ENCODE results near the gene DISC1. TPM values are rescaled to one million over a fixed set of nuclear protein-coding genes. Genes with fewer than 3 reads are reported as not detected.

The DISC1 gene
- total RNA-seq, 1 experiment from 2014 or later = 0.36 TPM

DNA sequence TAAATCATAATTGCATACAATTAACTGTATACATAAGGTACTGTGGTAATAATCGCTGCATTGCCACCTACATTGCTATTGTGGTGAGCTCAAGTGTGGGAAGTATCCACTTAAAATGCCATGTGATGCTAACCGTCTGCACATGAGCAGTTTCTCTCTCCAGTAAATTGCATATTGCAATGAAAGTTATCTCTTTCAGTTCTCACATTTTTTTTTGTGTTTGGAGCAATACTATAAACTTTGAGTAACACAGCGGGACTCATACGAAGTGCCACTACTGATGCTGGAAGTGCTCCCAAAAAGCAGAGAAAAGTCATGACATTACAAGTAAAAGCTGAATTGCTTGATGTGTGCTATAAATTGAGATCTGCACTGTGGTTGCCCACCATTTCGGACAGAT lies 38.5 kb downstream of the DISC1 start:
- no peak for DNase-seq (ENCODE audit: low read depth, low spot score)
- no peak overlapping the region for H3K27ac ChIP-seq (ENCODE audit: low read length)
- in situ Hi-C loops (cut with HindIII; ENCODE audit: low pct_unique_long_range_greater_than_20kb, low sequenced_read_pairs) (no loop called here), intact Hi-C loops (cut with micrococcal nuclease; ENCODE audit: unreplicated experiment) (no loop called here)
- no peaks in the 10 kb centered on the region for H3K9me3 ChIP-seq (ENCODE audit: control insufficient read depth, insufficient read depth, low read depth, low read length)
- no peaks in the 10 kb centered on the region for H3K27me3 ChIP-seq (ENCODE audit: control insufficient read depth, insufficient read depth, low read length)
- POLR2A ChIA-PET = no interaction called here
- no peaks in the 10 kb centered on the region for H3K4me1 ChIP-seq (ENCODE audit: control insufficient read depth, insufficient read depth, low read length)
- CTCF ChIA-PET = interaction anchor here (0.6 kb wide), 1 partner anchor 381 kb away, joined by 5 read pairs; no protein-coding TSS in a partner anchor
- TF ChIP-seq, protein P1, sequence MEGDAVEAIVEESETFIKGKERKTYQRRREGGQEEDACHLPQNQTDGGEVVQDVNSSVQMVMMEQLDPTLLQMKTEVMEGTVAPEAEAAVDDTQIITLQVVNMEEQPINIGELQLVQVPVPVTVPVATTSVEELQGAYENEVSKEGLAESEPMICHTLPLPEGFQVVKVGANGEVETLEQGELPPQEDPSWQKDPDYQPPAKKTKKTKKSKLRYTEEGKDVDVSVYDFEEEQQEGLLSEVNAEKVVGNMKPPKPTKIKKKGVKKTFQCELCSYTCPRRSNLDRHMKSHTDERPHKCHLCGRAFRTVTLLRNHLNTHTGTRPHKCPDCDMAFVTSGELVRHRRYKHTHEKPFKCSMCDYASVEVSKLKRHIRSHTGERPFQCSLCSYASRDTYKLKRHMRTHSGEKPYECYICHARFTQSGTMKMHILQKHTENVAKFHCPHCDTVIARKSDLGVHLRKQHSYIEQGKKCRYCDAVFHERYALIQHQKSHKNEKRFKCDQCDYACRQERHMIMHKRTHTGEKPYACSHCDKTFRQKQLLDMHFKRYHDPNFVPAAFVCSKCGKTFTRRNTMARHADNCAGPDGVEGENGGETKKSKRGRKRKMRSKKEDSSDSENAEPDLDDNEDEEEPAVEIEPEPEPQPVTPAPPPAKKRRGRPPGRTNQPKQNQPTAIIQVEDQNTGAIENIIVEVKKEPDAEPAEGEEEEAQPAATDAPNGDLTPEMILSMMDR (IDR thresholded peaks at IDR 0.05) = no peak
- TF ChIP-seq TCF7L2 (IDR thresholded peaks at IDR 0.05; ENCODE audit: low read depth, low read length) (no peak), SIN3A (IDR thresholded peaks at IDR 0.05; ENCODE audit: borderline replicate concordance, insufficient read depth, low read depth, low read length) (no peak), POLR2AphosphoS5 (IDR thresholded peaks at IDR 0.05; ENCODE audit: low read depth, low read length) (no peak)
- TF ChIP-seq, protein P2, sequence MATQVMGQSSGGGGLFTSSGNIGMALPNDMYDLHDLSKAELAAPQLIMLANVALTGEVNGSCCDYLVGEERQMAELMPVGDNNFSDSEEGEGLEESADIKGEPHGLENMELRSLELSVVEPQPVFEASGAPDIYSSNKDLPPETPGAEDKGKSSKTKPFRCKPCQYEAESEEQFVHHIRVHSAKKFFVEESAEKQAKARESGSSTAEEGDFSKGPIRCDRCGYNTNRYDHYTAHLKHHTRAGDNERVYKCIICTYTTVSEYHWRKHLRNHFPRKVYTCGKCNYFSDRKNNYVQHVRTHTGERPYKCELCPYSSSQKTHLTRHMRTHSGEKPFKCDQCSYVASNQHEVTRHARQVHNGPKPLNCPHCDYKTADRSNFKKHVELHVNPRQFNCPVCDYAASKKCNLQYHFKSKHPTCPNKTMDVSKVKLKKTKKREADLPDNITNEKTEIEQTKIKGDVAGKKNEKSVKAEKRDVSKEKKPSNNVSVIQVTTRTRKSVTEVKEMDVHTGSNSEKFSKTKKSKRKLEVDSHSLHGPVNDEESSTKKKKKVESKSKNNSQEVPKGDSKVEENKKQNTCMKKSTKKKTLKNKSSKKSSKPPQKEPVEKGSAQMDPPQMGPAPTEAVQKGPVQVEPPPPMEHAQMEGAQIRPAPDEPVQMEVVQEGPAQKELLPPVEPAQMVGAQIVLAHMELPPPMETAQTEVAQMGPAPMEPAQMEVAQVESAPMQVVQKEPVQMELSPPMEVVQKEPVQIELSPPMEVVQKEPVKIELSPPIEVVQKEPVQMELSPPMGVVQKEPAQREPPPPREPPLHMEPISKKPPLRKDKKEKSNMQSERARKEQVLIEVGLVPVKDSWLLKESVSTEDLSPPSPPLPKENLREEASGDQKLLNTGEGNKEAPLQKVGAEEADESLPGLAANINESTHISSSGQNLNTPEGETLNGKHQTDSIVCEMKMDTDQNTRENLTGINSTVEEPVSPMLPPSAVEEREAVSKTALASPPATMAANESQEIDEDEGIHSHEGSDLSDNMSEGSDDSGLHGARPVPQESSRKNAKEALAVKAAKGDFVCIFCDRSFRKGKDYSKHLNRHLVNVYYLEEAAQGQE (IDR thresholded peaks at IDR 0.05; ENCODE audit: insufficient read depth in 1 of 2, low read depth in 2 of 2, low read length in 1 of 2) = no peak
- no peaks in the 10 kb centered on the region for H3K36me3 ChIP-seq (ENCODE audit: control insufficient read depth, insufficient read depth, low read length)
- no peak for ATAC-seq
- BruUV-seq (replicated peaks) = no TSS peak
- H3K4me3 ChIP-seq (ENCODE audit: low read depth in 2 of 2, low read length in 2 of 2) = no peak overlapping the region

DNA sequence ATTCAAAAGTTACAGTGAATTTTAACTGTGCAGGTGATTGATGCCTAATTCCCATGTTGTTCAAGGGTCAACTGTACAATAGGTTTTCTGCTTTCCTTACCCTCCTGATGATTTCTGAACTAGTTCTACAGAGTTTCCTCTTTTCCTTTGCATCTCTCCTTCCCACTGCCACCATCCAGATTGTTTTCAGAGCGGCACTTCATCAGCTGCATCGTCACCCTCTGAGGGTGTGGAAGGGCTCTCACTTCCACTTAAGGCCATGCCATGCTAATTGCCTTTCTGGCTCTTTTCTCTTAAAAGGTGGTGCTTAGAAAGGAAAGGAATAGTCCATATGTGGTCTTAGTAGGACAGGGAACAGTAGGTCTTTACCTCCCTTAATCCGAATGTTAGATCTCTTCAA lies 39.1 kb downstream of the DISC1 start:
- ChIA-PET POLR2A (no interaction called here), CTCF (no interaction called here)
- BruUV-seq (replicated peaks) = no TSS peak
- in situ Hi-C loops (cut with HindIII; ENCODE audit: low pct_unique_long_range_greater_than_20kb, low sequenced_read_pairs) (no loop called here), intact Hi-C loops (cut with micrococcal nuclease; ENCODE audit: unreplicated experiment) (no loop called here)
- H3K27ac ChIP-seq (ENCODE audit: low read length) = no peak overlapping the region
- no peaks in the 10 kb centered on the region for H3K27me3 ChIP-seq (ENCODE audit: control insufficient read depth, insufficient read depth, low read length)
- TF ChIP-seq, protein P2 (IDR thresholded peaks at IDR 0.05; ENCODE audit: insufficient read depth in 1 of 2, low read depth in 2 of 2, low read length in 1 of 2) = no peak
- TF ChIP-seq SIN3A (IDR thresholded peaks at IDR 0.05; ENCODE audit: borderline replicate concordance, insufficient read depth, low read depth, low read length) (no peak), POLR2AphosphoS5 (IDR thresholded peaks at IDR 0.05; ENCODE audit: low read depth, low read length) (no peak), TCF7L2 (IDR thresholded peaks at IDR 0.05; ENCODE audit: low read depth, low read length) (no peak)
- TF ChIP-seq, protein P1 (IDR thresholded peaks at IDR 0.05) = no peak
- no peaks in the 10 kb centered on the region for H3K36me3 ChIP-seq (ENCODE audit: control insufficient read depth, insufficient read depth, low read length)
- H3K4me1 ChIP-seq (ENCODE audit: control insufficient read depth, insufficient read depth, low read length) = no peaks in the 10 kb centered on the region
- H3K9me3 ChIP-seq (ENCODE audit: control insufficient read depth, insufficient read depth, low read depth, low read length) = no peaks in the 10 kb centered on the region
- H3K4me3 ChIP-seq (ENCODE audit: low read depth in 2 of 2, low read length in 2 of 2) = no peak overlapping the region
- DNase-seq (ENCODE audit: low read depth, low spot score) (no peak), ATAC-seq (no peak)
